Glutamatergic neuron (in vitro differentiated cells): ENCODE measurements around the gene LRRTM2. TPM values are rescaled to one million over a fixed set of nuclear protein-coding genes. Genes with fewer than 3 reads are reported as not detected.

Experiments
- DNase-seq: peaks from one replicate; pipeline ENCODE4 v3.0.0; 2022
- H3K27ac Mint-ChIP-seq: one replicate; pipeline ENCODE4 v1.8.0; 2020; ENCODE audit warnings: mild to moderate bottlenecking, mixed read lengths, inconsistent platforms; ENCODE audit not compliant: unreplicated experiment
- H3K27me3 Mint-ChIP-seq: one replicate; pipeline ENCODE4 v1.8.0; 2020; ENCODE audit warnings: mild to moderate bottlenecking, moderate library complexity, mixed read lengths, inconsistent platforms; ENCODE audit not compliant: unreplicated experiment
- H3K36me3 Mint-ChIP-seq: one replicate; pipeline ENCODE4 v1.8.0; 2020; ENCODE audit warnings: mild to moderate bottlenecking, mixed read lengths, inconsistent platforms; ENCODE audit not compliant: unreplicated experiment
- H3K4me1 Mint-ChIP-seq: one replicate; pipeline ENCODE4 v1.8.0; 2020; ENCODE audit warnings: mild to moderate bottlenecking, low read depth, mixed read lengths, inconsistent platforms; ENCODE audit not compliant: unreplicated experiment
- H3K4me3 Mint-ChIP-seq: one replicate; pipeline ENCODE4 v1.8.0; 2020; ENCODE audit warnings: mild to moderate bottlenecking, mixed read lengths, inconsistent platforms; ENCODE audit not compliant: unreplicated experiment
- H3K9me3 Mint-ChIP-seq: one replicate; pipeline ENCODE4 v1.8.0; 2020; ENCODE audit warnings: mild to moderate bottlenecking, moderate library complexity, mixed read lengths, inconsistent platforms; ENCODE audit not compliant: unreplicated experiment
- CTCF ChIP-seq: fragments of 200-600 bp; sonication (generic); IDR thresholded peaks from one replicate; pipeline ENCODE4 v1.5.0; 2021; ENCODE audit not compliant: partially characterized antibody, unreplicated experiment
- total RNA-seq: library from RNA; stranded (reverse); fragmentation: NEBNext Ultra II Directional; extraction: Animal tissue kit (Norgen Biotek cat#: 25700); gene quantifications from one replicate; pipeline ENCODE4 v1.2.1, GENCODE V29; 2021; ENCODE audit not compliant: unreplicated experiment

The LRRTM2 gene
- total RNA-seq, 1 donor from 2014 or later = 28.9 TPM

- Mint-ChIP-seq H3K4me1 (peaks cover 12% of the 10 kb centered on the region), H3K27ac (no peak overlapping the region), H3K9me3 (peaks cover 12% of the 10 kb centered on the region), H3K36me3 (peaks cover 10% of the 10 kb centered on the region), H3K27me3 (peaks cover 2% of the 10 kb centered on the region), H3K4me3 (no peak overlapping the region)
- no peak for TF ChIP-seq CTCF
- no peak for DNase-seq
These were observed 9.4 kb upstream of the LRRTM2 start for GRCh38 chr5:138884554-138884953.

- no peak for DNase-seq
- peaks cover 12% of the 10 kb centered on the region for H3K4me1 Mint-ChIP-seq
- peaks cover 2% of the 10 kb centered on the region for H3K27me3 Mint-ChIP-seq
- no peak overlapping the region for H3K27ac Mint-ChIP-seq
- peaks cover 12% of the 10 kb centered on the region for H3K9me3 Mint-ChIP-seq
- TF ChIP-seq CTCF = no peak
- H3K36me3 Mint-ChIP-seq = peaks cover 9% of the 10 kb centered on the region
- no peak overlapping the region for H3K4me3 Mint-ChIP-seq
These were observed 9.0 kb upstream of the LRRTM2 start for GRCh38 chr5:138884094-138884493.

- H3K4me1 Mint-ChIP-seq = peaks cover 12% of the 10 kb centered on the region
- H3K36me3 Mint-ChIP-seq = peaks cover 9% of the 10 kb centered on the region
- H3K27me3 Mint-ChIP-seq = peaks cover 2% of the 10 kb centered on the region
- no peak for DNase-seq
- H3K9me3 Mint-ChIP-seq = peaks cover 12% of the 10 kb centered on the region
- no peak for TF ChIP-seq CTCF
- no peak overlapping the region for H3K27ac Mint-ChIP-seq
- no peak overlapping the region for H3K4me3 Mint-ChIP-seq
These were observed 8.1 kb upstream of the LRRTM2 start for GRCh38 chr5:138883211-138883610.

- Mint-ChIP-seq H3K36me3 (peaks cover 9% of the 10 kb centered on the region), H3K27ac (no peak overlapping the region), H3K4me1 (peaks cover 40% of the 10 kb centered on the region), H3K27me3 (peaks cover 5% of the 10 kb centered on the region), H3K4me3 (no peak overlapping the region), H3K9me3 (peaks cover 15% of the 10 kb centered on the region)
- TF ChIP-seq CTCF = no peak
- DNase-seq = no peak
These were observed 3.5 kb upstream of the LRRTM2 start for GRCh38 chr5:138878437-138879235.

GRCh38 chr5:138876811-138877210, 1.7 kb upstream of the LRRTM2 start:
- peak overlapping the region; percentile 88 for H3K4me3 Mint-ChIP-seq
- H3K9me3 Mint-ChIP-seq = peaks cover 18% of the 10 kb centered on the region
- H3K27ac Mint-ChIP-seq = peak overlapping the region; percentile 97
- peaks cover 42% of the 10 kb centered on the region for H3K4me1 Mint-ChIP-seq
- peaks cover 9% of the 10 kb centered on the region for H3K36me3 Mint-ChIP-seq
- TF ChIP-seq CTCF = no peak
- H3K27me3 Mint-ChIP-seq = peaks cover 5% of the 10 kb centered on the region
- no peak for DNase-seq
